HG02938 (cell line): ENCODE results near the gene DNAJB7.
"Not testable (repeated sequence)": the region's sequence is repeated elsewhere in the genome, so short reads cannot be mapped to it uniquely, and the experiment has no call there.

ENCODE experiments used
- ATAC-seq: cut with Tn5 transposase; IDR thresholded peaks from one replicate; pipeline ENCODE4 v1.9.1; 2021; ENCODE audit warnings: mild to moderate bottlenecking, moderate library complexity; ENCODE audit not compliant: unreplicated experiment

The DNAJB7 gene

DNA sequence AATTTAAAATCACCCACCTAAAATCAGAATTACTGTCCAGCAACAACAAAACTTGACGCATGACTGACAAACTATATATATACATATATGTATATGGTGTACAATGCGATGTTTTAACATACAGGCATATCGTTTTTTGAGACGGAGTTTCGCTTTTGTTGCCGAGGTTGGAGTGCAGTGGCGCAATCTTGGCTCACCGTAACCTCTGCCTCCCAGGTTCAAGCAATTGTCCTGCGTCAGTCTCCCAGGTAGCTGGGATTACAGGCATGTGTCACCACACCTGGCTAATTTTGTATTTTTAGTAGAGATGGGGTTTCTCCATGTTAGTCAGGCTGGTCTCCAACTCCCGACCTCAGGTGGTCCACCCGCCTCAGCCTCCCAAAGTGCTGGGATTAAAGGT lies 16.1 kb downstream of the DNAJB7 start:
- ATAC-seq, result not testable (repeated sequence)

DNA sequence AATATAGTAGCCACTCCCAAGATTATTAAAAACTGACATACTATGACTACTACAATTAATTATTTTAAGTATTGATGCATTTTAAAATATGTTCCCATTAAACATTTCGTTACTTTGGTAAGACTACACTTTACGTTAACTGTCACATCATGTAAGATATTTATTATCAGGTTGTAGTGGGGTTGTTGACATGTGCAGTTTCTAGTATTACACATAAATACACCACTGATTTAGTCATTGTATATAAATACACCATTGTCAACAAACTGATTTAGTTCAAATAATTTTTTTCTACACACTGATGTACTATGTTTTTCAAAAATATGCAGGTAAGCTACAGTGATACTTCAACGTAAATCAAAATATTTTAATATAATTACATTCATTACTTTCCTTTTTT lies 17.0 kb downstream of the DNAJB7 start:
- ATAC-seq, result no peak

DNA sequence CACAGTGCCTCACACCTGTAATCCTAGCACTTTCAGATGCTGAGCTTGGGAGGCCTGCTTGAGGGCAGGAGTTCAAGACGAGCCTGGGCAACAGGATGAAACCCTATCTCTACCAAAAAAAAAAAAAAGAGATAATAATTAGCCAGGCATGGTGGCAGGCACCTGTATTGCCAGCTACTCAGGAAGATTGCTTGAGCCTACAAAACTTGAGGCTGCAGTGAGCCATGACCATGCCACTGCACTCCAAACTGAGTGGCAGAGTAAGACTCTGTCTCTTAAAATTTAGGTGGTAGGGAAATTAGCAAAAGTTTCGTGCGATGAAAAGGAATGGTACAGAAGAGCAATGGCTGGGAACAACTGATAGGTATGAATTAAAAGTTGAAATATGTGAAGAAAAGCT lies 23.4 kb downstream of the DNAJB7 start:
- no peak for ATAC-seq

DNA sequence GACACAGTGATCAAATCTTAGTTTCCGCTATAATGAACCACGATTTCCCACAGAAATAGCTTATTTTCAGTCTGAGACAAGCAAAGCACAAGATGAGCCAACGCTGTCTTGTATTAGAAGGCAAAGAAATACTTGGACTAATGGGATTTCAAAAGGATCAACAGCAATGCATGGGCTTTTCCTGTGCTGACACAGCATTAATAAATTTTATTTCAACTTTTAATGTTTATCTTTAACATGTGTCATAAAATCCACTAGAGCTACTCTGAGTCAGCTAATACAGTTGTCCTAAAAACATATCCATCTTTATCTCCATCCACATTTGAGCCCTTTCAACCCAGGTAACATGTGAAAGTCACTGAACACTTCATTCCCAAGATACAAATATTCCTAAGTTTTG lies 27.3 kb downstream of the DNAJB7 start:
- no peak for ATAC-seq

DNA sequence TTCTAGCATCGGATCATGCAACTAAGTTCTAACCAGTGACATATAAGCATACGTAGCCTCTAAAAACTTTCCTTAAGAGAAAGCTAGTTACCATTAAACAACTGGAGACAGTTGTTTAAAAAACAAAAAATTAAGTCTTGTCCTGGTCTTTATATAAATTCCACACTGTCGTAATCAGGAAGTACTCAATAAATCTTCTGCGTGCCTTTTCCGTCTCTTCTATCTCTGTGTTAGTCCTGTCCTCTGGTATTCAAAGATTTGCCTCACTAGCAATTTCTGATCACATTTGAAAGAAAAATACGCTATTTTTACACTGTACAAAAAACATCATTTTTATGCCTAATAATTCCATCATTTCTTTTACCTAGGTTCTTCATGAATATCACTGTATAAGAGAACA lies 32.8 kb downstream of the DNAJB7 start:
- ATAC-seq, result no peak

DNA sequence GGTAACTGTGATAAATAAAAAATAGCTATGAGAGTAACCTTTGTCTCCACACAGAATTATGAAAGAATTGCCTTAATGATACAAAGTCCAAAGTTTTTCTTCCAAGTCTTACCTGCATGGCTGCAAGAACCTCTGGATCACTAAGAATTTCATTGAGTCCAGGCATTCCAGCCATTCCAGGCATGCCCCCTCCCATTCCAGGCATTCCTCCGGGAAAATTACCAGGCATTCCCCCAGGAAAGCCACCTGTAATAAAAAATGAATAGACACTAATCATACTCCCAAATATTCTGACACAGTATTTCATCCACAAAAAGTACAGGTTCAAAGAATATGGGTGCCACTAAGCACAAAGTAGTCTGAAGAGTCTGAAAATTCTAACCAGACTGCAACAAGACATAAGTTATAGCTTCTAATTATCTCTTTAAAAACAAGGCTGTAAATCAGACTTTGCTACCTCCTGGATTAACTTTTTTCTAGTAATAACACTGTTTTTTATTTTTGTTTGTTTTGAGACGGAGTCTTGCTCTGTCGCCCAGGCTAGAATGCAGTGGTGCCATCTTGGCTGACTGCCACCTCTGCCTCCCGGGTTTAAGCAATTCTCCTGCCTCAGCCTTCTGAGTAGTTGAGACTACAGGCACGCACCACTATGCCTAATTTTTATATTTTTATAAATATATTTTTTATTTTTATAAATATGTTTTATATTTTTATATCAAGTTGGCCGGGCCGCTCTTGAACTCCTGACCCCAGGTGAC lies 34.8 kb downstream of the DNAJB7 start:
- ATAC-seq, result no peak

DNA sequence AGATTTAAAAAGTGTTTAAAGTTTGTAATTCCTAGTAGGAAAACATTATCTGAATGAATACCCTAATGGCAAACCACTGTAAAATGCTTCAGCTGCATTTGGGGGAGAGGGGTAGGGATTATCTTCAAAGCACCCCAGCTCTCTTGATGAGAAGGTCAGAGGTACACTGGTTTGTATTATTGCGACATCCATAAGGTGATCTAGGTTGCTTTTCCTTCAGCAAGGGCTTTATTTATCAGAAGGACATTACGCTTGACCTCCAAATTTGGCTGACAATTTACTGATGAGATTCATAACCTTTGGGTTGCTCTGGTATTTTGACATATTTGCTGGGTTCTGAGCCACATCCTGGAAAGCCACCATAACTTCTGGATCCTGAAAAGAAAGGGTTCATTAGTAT lies 35.6 kb downstream of the DNAJB7 start:
- ATAC-seq, result not testable (repeated sequence)

DNA sequence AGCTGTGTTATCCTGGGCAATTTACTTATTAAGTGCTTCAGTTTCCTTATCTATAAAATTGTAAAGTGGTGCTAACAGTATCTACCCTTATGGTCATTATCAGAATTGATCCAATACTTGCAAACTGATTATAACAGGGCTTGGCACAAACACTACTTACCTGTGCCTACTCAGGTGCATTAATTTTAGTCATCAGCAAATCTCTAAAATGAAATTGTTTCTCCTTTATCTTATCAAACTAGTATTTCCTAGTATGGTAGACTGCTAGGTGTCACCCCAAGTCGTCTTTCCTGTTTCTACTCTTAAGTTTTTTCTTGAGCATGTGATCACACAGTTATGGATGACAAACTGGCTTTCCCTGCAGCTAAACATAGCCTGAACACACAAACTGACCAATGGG lies 38.5 kb downstream of the DNAJB7 start:
- no peak for ATAC-seq

DNA sequence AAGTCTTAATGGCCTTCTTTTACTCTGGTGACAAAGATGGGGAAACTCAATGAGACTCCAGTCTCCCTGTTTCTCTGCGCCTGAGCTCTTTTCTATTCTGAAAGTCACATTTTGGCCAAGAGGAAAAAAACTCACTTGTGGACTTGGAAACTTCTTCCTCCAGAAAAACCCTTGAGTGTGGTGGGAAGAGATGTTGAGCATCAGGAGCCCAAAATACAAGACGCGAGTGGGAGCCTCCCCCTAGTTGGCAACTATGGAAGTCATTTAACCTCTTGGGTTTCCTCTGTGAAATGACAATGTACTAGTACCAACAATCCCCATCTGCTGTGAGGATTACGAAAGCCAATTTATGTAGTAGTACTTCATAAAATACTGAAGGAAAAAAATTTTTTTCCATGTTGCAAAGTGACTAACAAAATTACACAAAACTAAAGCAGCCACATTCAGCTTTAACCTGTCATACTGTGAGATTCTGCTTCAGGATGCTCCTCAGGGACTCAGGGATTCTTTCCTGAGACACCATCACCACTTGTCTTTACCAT lies 42.2 kb downstream of the DNAJB7 start:
- ATAC-seq, result no peak

DNA sequence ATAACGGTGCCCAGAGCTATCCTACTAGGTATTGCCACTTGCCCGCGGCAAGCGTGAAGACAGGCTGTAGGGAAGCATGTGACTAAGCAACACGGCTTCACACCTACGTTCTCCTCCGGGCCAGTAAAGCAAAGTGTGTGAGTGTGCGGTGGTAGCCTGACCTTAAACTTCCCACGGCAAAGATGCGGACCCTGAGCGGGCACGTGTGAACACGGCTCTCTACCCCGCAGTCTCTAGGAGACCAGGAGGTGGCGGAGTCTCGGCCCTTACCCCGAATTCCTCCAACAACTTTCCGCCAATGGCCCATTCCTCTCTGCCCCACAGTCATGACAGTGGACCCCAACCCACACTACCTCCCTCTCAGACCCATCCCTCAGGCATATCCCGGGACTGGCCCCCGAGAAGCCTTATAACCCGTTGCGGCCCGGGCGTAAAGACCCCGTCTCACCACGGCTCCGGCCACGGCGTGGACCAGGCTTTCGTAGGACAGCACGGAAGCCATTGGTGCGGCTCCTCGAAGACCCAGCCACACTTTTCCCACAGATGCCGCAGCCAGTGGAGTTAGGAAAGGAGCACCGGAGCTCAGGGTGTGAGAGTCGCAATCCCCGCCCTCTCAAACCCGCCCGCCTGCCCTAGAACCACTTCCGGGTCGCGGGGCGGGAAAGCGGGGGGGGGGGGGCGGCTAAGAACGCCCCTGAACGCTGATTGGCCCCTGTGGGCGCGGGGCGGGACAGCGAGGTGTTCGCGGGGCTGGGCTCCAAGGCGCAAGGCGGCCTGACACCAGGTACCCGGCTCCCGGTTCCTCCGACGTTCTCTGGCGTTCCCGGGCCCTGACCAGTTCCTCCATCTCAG lies 42.9 kb downstream of the DNAJB7 start, which contains the start of gene SLC25A17:
TSS of gene SLC25A17 (minus strand) at position 600 of the 852 bp plus-strand sequence. CDS start at position 502, 98 bp downstream.
- peak; percentile 67 for ATAC-seq

DNA sequence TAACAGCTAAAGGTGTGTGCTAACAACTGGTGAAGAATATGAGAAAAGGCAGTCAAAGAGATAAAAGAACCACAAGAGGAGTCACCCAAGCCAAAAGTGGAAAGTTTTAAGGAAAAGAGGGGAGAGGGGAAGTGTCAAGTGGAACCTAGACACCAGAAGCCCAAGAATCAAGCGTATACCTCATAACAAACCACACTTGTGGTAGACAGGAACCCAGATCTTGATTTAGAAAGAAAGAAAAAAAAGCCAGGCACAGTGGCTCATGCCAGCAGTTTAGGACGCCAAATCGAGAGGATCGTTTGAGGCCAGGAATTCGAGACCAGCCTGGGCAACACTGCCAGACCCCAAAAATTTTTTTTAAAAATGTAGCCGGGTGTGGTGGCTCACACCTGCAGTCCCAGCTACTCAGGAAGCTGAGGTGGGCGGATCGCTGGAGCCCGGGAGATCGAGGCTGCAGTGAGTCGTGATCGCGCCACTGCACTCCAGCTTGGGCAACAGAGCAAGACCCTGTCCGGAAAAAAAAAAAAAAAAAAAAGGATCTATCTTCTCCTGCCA lies 43.6 kb downstream of the DNAJB7 start:
- ATAC-seq, result no peak

DNA sequence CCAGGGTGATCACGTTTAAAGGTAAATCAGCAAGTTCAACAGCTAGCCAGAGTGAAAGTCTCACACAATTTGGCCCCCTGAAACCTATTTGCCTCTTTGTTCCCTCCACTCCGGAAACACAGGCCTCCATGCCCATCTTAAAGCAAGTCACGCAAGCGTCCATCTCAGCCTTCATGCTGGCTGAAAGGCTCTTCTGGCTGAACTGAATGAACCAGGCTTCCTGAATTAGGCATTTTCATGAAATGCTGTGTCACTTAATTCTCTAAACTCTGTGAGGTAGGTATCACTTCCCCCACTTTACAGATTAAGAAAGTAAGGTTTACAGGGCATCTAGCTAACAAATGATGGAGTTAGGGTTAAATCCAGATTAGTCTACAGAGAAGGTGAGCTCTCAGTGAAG lies 44.2 kb downstream of the DNAJB7 start:
- no peak for ATAC-seq

DNA sequence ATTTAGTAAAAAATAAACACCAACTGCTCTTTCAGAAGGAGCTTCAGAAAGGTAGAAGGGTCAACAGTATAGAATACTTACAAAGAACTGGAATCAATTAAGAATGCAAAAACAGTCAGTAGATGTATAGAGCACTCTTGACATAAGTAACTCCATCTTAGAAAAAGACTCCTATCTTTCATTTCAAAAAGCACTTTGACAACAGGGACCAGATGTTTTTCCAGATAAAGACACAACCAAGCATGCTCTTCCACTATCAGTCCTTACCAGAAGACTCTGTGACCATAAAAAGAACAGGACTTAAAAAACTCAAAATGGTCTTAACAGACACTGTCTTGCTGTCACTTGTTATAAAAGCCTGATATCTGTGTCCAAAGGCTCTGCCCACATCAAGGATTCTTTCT lies 48.0 kb downstream of the DNAJB7 start:
- ATAC-seq, result no peak
